Measurements from ENCODE around the gene TLL1.

GRCh38 chr4:165906272-165906671 lies 33.2 kb downstream of the TLL1 start:
- TF ChIP-seq EZH2 (IDR thresholded peaks at IDR 0.05) = no peak
- TF ChIP-seq POLR2AphosphoS5 (IDR thresholded peaks at IDR 0.05; ENCODE audit: borderline replicate concordance, low read depth, low read length) = no peak
- no peak for TF ChIP-seq FOXP2 (optimal IDR thresholded peaks at IDR 0.05; ENCODE audit: control extremely low read depth, extremely low read length, insufficient read depth)
